ENCODE data around the gene INSRR. TPM values are rescaled to one million over a fixed set of nuclear protein-coding genes. Genes with fewer than 3 reads are reported as not detected.

Gene INSRR
- total RNA-seq, 1 experiment from 2014 or later: not detected

DNA sequence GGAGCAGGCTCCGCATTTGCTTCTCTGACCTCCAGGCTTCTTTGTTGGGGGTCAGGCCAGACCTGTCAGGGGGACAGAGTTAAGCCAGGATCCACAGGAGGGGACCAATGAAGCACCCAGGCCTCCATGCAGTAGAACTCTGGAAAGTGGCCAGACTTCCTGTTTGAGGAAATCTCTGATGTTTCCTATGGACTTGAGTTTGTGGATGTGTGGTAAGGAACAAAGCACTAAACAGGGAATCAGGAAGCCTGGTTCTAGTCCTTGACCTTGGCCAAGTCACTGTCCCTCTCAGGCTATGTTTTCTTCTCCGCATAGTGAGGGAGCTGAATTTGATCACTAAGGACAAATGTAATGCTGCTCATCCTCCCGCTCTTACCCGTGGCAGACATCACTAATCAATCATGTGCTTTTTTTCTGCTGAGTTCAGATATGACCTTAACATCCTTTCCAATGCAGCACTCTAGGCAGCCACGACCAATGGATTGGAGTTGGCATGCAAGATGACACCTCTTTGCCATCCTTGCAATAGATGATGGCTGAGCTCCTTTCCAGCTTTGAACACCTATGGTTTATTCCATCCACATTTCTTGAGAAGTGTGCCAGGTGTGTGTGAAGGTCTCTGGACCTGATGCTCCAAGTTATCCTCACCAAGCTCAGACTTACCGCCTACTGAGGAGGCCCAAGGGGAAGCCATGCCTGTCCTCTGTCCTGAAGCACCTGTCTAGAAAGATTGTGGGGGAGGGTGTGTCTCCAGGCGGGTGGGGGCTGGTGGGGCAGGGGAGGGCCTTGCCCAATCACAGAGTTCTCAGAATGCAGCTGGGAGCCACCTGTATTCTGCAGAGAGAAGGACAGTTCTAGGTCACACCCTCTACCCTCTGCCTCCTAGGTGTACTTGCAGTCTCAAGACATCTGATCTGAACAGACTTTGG, 52.1 kb downstream of the INSRR start:
- no peak overlapping the region for H3K4me3 ChIP-seq (ENCODE audit: low read depth in 2 of 2, low read length in 2 of 2)
- H3K4me1 ChIP-seq (ENCODE audit: control insufficient read depth, insufficient read depth, low read length): no peaks in the 10 kb centered on the region
- H3K9me3 ChIP-seq (ENCODE audit: control insufficient read depth, insufficient read depth, low read depth, low read length): no peaks in the 10 kb centered on the region
- intact Hi-C loops (cut with micrococcal nuclease; ENCODE audit: unreplicated experiment): no loop called here
- POLR2A ChIA-PET: no interaction called here
- TF ChIP-seq, protein P1, sequence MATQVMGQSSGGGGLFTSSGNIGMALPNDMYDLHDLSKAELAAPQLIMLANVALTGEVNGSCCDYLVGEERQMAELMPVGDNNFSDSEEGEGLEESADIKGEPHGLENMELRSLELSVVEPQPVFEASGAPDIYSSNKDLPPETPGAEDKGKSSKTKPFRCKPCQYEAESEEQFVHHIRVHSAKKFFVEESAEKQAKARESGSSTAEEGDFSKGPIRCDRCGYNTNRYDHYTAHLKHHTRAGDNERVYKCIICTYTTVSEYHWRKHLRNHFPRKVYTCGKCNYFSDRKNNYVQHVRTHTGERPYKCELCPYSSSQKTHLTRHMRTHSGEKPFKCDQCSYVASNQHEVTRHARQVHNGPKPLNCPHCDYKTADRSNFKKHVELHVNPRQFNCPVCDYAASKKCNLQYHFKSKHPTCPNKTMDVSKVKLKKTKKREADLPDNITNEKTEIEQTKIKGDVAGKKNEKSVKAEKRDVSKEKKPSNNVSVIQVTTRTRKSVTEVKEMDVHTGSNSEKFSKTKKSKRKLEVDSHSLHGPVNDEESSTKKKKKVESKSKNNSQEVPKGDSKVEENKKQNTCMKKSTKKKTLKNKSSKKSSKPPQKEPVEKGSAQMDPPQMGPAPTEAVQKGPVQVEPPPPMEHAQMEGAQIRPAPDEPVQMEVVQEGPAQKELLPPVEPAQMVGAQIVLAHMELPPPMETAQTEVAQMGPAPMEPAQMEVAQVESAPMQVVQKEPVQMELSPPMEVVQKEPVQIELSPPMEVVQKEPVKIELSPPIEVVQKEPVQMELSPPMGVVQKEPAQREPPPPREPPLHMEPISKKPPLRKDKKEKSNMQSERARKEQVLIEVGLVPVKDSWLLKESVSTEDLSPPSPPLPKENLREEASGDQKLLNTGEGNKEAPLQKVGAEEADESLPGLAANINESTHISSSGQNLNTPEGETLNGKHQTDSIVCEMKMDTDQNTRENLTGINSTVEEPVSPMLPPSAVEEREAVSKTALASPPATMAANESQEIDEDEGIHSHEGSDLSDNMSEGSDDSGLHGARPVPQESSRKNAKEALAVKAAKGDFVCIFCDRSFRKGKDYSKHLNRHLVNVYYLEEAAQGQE (IDR thresholded peaks at IDR 0.05; ENCODE audit: insufficient read depth in 1 of 2, low read depth in 2 of 2, low read length in 1 of 2): no peak
- no peak for TF ChIP-seq SIN3A (IDR thresholded peaks at IDR 0.05; ENCODE audit: borderline replicate concordance, insufficient read depth, low read depth, low read length)
- TF ChIP-seq, protein P2, sequence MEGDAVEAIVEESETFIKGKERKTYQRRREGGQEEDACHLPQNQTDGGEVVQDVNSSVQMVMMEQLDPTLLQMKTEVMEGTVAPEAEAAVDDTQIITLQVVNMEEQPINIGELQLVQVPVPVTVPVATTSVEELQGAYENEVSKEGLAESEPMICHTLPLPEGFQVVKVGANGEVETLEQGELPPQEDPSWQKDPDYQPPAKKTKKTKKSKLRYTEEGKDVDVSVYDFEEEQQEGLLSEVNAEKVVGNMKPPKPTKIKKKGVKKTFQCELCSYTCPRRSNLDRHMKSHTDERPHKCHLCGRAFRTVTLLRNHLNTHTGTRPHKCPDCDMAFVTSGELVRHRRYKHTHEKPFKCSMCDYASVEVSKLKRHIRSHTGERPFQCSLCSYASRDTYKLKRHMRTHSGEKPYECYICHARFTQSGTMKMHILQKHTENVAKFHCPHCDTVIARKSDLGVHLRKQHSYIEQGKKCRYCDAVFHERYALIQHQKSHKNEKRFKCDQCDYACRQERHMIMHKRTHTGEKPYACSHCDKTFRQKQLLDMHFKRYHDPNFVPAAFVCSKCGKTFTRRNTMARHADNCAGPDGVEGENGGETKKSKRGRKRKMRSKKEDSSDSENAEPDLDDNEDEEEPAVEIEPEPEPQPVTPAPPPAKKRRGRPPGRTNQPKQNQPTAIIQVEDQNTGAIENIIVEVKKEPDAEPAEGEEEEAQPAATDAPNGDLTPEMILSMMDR (IDR thresholded peaks at IDR 0.05): no peak
- TF ChIP-seq POLR2AphosphoS5 (IDR thresholded peaks at IDR 0.05; ENCODE audit: low read depth, low read length): no peak
- no peak for TF ChIP-seq TCF7L2 (IDR thresholded peaks at IDR 0.05; ENCODE audit: low read depth, low read length)
- H3K27ac ChIP-seq (ENCODE audit: low read length): no peak overlapping the region
- no peak for ATAC-seq
- DNase-seq (ENCODE audit: low read depth, low spot score): no peak
- CTCF ChIA-PET: no interaction called here
- in situ Hi-C loops (cut with HindIII; ENCODE audit: low pct_unique_long_range_greater_than_20kb, low sequenced_read_pairs): no loop called here
- no TSS peak for BruUV-seq (replicated peaks)
- H3K27me3 ChIP-seq (ENCODE audit: control insufficient read depth, insufficient read depth, low read length): no peaks in the 10 kb centered on the region
- H3K36me3 ChIP-seq (ENCODE audit: control insufficient read depth, insufficient read depth, low read length): no peaks in the 10 kb centered on the region

DNA sequence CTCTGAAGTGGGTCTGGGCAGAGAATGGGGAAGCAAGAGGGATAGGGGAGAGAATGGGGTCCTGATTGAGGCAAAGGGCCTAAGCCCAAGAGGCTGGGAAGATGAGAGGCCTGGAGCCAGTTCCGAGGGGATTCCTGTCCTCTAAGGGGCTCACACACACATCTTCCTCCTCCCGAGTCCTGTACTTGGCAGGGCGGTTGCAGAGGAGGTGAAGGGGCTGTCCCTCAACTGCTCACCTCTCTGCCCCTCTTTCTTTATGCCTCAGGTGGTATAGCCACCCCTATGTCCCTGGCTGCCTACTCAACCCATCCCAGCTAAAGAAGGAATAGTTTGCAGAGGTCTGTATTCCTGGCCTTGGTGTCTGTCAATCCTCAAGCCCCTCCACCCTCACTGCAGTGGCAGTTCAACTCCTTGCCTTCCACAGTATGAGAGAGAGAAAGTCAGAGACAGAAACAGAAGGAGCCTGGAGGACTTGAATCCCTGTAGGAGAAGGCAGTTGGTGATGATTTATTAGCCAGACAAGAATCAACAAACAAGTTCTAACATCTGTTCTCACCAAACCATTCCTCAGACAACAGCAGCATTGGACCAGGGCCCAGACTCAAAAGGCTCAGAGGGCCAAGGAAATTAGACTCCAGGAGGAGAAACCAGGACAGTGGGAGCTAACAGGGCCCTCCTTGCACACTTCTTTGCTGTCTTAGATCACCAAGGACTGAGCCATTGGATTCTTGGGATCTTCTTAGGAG, 53.0 kb downstream of the INSRR start:
- Histone ChIP-seq H3K4me3 (ENCODE audit: low read depth in 2 of 2, low read length in 2 of 2) (no peak overlapping the region), H3K9me3 (ENCODE audit: control insufficient read depth, insufficient read depth, low read depth, low read length) (no peaks in the 10 kb centered on the region), H3K4me1 (ENCODE audit: control insufficient read depth, insufficient read depth, low read length) (no peaks in the 10 kb centered on the region), H3K27ac (ENCODE audit: low read length) (no peak overlapping the region), H3K36me3 (ENCODE audit: control insufficient read depth, insufficient read depth, low read length) (no peaks in the 10 kb centered on the region), H3K27me3 (ENCODE audit: control insufficient read depth, insufficient read depth, low read length) (no peaks in the 10 kb centered on the region)
- no peak for DNase-seq (ENCODE audit: low read depth, low spot score)
- TF ChIP-seq POLR2AphosphoS5 (IDR thresholded peaks at IDR 0.05; ENCODE audit: low read depth, low read length): no peak
- TF ChIP-seq, protein P2 (IDR thresholded peaks at IDR 0.05): no peak
- TF ChIP-seq TCF7L2 (IDR thresholded peaks at IDR 0.05; ENCODE audit: low read depth, low read length): no peak
- TF ChIP-seq SIN3A (IDR thresholded peaks at IDR 0.05; ENCODE audit: borderline replicate concordance, insufficient read depth, low read depth, low read length): no peak
- TF ChIP-seq, protein P1 (IDR thresholded peaks at IDR 0.05; ENCODE audit: insufficient read depth in 1 of 2, low read depth in 2 of 2, low read length in 1 of 2): no peak
- intact Hi-C loops (cut with micrococcal nuclease; ENCODE audit: unreplicated experiment): no loop called here
- in situ Hi-C loops (cut with HindIII; ENCODE audit: low pct_unique_long_range_greater_than_20kb, low sequenced_read_pairs): no loop called here
- ChIA-PET CTCF (no interaction called here), POLR2A (interaction anchor here (0.6 kb wide), 2 partner anchors 84 to 349 kb away, joined by 3 read pairs; no protein-coding TSS in a partner anchor)
- BruUV-seq (replicated peaks): no TSS peak
- ATAC-seq: no peak
